HCT116 (cell line): ENCODE results near the gene MNT. TPM values are rescaled to one million over a fixed set of nuclear protein-coding genes. Genes with fewer than 3 reads are reported as not detected.

Experiments
- ATAC-seq: fragments of 200-7000 bp; cut with Tn5 transposase; 2 replicates; pipeline ENCODE4 v1.9.1; 2020; ENCODE audit warnings: mild to moderate bottlenecking, moderate library complexity
- BruUV-seq: library from RNA; stranded (reverse); fragments of 400-500 nt; replicated peaks from 2 replicates; lab custom pipeline; 2021; lab: Mats Ljungman, UMichigan
- CTCF ChIA-PET: fragments of 300-600 bp; sonication (Branson Sonifier 250); formaldehyde crosslinking; loops from one replicate; lab custom pipeline; 2021; ENCODE audit warnings: antibody characterized with exemption; lab: Charles Lee
- POLR2A ChIA-PET: fragments of 300-600, 350-600 bp; sonication (Branson Sonifier 250); formaldehyde crosslinking; loops from one replicate; lab custom pipeline; 2021; ENCODE audit warnings: antibody characterized with exemption; lab: Charles Lee
- RAD21 ChIA-PET, 2 experiments: fragments of 300-600 bp; sonication (Branson Sonifier 250); formaldehyde crosslinking; loops; one replicate each; lab custom pipeline; 2023; ENCODE audit warnings: low total read pairs in 2 of 2; ENCODE audit not compliant: uncharacterized antibody in 2 of 2, unreplicated experiment in 2 of 2, low non-redundant PET in 1 of 2; lab: Charles Lee
- DNase-seq: peaks from one replicate; pipeline ENCODE4 v3.0.0-alpha.2; 2010; ENCODE audit warnings: low read depth, low spot score
- H2AFZ ChIP-seq: fragments of 200-600 bp; shearing (Covaris generic), sonication (generic); 2 replicates; pipeline ENCODE4 v1.6.1; 2017; ENCODE audit warnings: low read depth, mixed run types, mixed read lengths, antibody characterized with exemption, low read length; ENCODE audit not compliant: poor library complexity, severe bottlenecking
- H3K27ac ChIP-seq: 2 replicates; pipeline ENCODE4 v1.5.1; 2012; ENCODE audit warnings: low read depth, low read length
- H3K27me3 ChIP-seq: fragments of 200-600 bp; sonication (generic); 2 replicates; pipeline ENCODE4 v1.6.1; 2016; ENCODE audit warnings: mixed run types, low read length, mixed read lengths; ENCODE audit not compliant: insufficient read depth
- H3K36me3 ChIP-seq, 2 experiments: fragments of 200-500 bp in 1 of 2; fragments of 200-600 bp in 1 of 2; sonication (Bioruptor generic) in 1 of 2; sonication (generic) in 1 of 2; 2 replicates each; pipeline versions ENCODE4 v1.5.1 to v1.6.1; 2014 to 2016; ENCODE audit warnings: low read length in 2 of 2, inconsistent platforms in 1 of 2, mixed read lengths in 1 of 2, mixed run types in 1 of 2; ENCODE audit not compliant: insufficient read depth in 2 of 2, control insufficient read depth in 1 of 2
- H3K4me1 ChIP-seq, 2 experiments: fragments of 200-600 bp in 1 of 2; sonication (generic) in 1 of 2; 2 replicates each; pipeline versions ENCODE4 v1.5.1 to v1.6.1; 2012 to 2017; ENCODE audit warnings: low read length in 2 of 2, inconsistent platforms in 1 of 2, mild to moderate bottlenecking in 1 of 2, mixed read lengths in 1 of 2, mixed run types in 1 of 2, moderate library complexity in 1 of 2; ENCODE audit not compliant: insufficient read depth in 2 of 2, control insufficient read depth in 1 of 2
- H3K4me2 ChIP-seq: fragments of 200-600 bp; sonication (generic); 2 replicates; pipeline ENCODE4 v1.6.1; 2017; ENCODE audit warnings: mixed run types, low read length, mixed read lengths
- H3K4me3 ChIP-seq, 2 experiments: fragments of 200-600 bp in 1 of 2; sonication (generic) in 1 of 2; replicated peaks in 1 of 2; 2 replicates each; pipeline ENCODE4 v1.5.1; 2011 to 2016; ENCODE audit warnings: low read length in 2 of 2, control low read depth in 1 of 2, low read depth in 1 of 2, mild to moderate bottlenecking in 1 of 2, mixed read lengths in 1 of 2, mixed run types in 1 of 2
- H3K79me2 ChIP-seq: fragments of 200-600 bp; sonication (generic); 2 replicates; pipeline ENCODE4 v1.6.1; 2017; ENCODE audit warnings: mild to moderate bottlenecking, mixed run types, low read length, moderate library complexity, mixed read lengths; ENCODE audit not compliant: insufficient read depth
- H3K9ac ChIP-seq: fragments of 200-600 bp; sonication (generic); 2 replicates; pipeline ENCODE4 v1.6.1; 2016; ENCODE audit warnings: low read length, mixed read lengths
- H3K9me2 ChIP-seq: fragments of 200-600 bp; sonication (generic), shearing (Covaris generic); 2 replicates; pipeline ENCODE4 v1.6.1; 2017; ENCODE audit warnings: mixed run types, mild to moderate bottlenecking, moderate library complexity; ENCODE audit not compliant: insufficient read depth
- H3K9me3 ChIP-seq, 2 experiments: fragments of 200-500 bp in 1 of 2; fragments of 200-600 bp in 1 of 2; sonication (Bioruptor generic) in 1 of 2; sonication (generic) in 1 of 2; 2 replicates each; pipeline ENCODE4 v1.6.1; 2014 to 2017; ENCODE audit warnings: low read length in 2 of 2, mixed read lengths in 2 of 2, inconsistent platforms in 1 of 2, low read depth in 1 of 2, mild to moderate bottlenecking in 1 of 2, mixed run types in 1 of 2, moderate library complexity in 1 of 2; ENCODE audit not compliant: control insufficient read depth in 1 of 2, insufficient read depth in 1 of 2
- H4K20me1 ChIP-seq: fragments of 200-600 bp; sonication (generic), shearing (Covaris generic); 2 replicates; pipeline ENCODE4 v1.6.1; 2017; ENCODE audit warnings: mixed run types, mild to moderate bottlenecking, moderate library complexity; ENCODE audit not compliant: insufficient read depth
- ATF3 ChIP-seq: IDR thresholded peaks from 2 replicates; pipeline ENCODE4 v1.6.1; 2012
- EGR1 ChIP-seq: IDR thresholded peaks from 2 replicates; pipeline ENCODE4 v1.6.1; 2012; ENCODE audit warnings: low read depth
- ELF1 ChIP-seq: IDR thresholded peaks from 2 replicates; pipeline ENCODE4 v1.6.1; 2012; ENCODE audit warnings: low read depth, borderline replicate concordance
- EZH2phosphoT487 ChIP-seq: fragments of 200-600 bp; IDR thresholded peaks from 2 replicates; pipeline ENCODE4 v1.6.1; 2018; ENCODE audit warnings: antibody characterized with exemption, borderline replicate concordance
- FOSL1 ChIP-seq: IDR thresholded peaks from 2 replicates; pipeline ENCODE4 v1.6.1; 2012; ENCODE audit warnings: low read depth
- JUND ChIP-seq: IDR thresholded peaks from 2 replicates; pipeline ENCODE4 v1.6.1; 2012
- POLR2A ChIP-seq: IDR thresholded peaks from 2 replicates; pipeline ENCODE4 v1.7.0; 2011; ENCODE audit warnings: borderline replicate concordance; ENCODE audit not compliant: insufficient read depth, insufficient read length; ENCODE audit errors: extremely low read depth
- RAD21 ChIP-seq: IDR thresholded peaks from 2 replicates; pipeline ENCODE4 v1.6.1; 2012; ENCODE audit warnings: low read depth, mild to moderate bottlenecking
- REST ChIP-seq: IDR thresholded peaks from 2 replicates; pipeline ENCODE4 v1.6.1; 2012; ENCODE audit warnings: low read depth
- SP1 ChIP-seq: IDR thresholded peaks from 2 replicates; pipeline ENCODE4 v1.6.1; 2012; ENCODE audit warnings: low read depth
- SRF ChIP-seq: IDR thresholded peaks from 2 replicates; pipeline ENCODE4 v1.6.1; 2012; ENCODE audit warnings: low read depth
- TCF7L2 ChIP-seq: IDR thresholded peaks from 2 replicates; pipeline ENCODE4 v1.7.0; 2011; ENCODE audit warnings: borderline replicate concordance, inconsistent platforms; ENCODE audit not compliant: insufficient read depth, insufficient read length; ENCODE audit errors: extremely low read depth
- YY1 ChIP-seq: IDR thresholded peaks from 2 replicates; pipeline ENCODE4 v1.6.1; 2011; ENCODE audit warnings: low read length, low read depth, moderate library complexity, mild to moderate bottlenecking; ENCODE audit not compliant: insufficient replicate concordance; ENCODE audit errors: extremely low read depth
- ZNF274 ChIP-seq: fragments of 200-500 bp; sonication (Bioruptor generic); IDR thresholded peaks from 2 replicates; pipeline ENCODE4 v1.6.1; 2014; ENCODE audit warnings: mild to moderate bottlenecking, low read depth, low read length, inconsistent platforms
- intact Hi-C: fragments of 100-400 bp; cut with micrococcal nuclease; formaldehyde crosslinking; loops from 2 replicates; pipeline ENCODE4 v1.10.0; 2022
- total RNA-seq: library from RNA; stranded (reverse); gene quantifications from one replicate; pipeline ENCODE4 v1.2.1, GENCODE V29; 2021; ENCODE audit not compliant: unreplicated experiment
- TF ChIP-seq, protein P1 (sequence below): IDR thresholded peaks from 2 replicates; pipeline ENCODE4 v1.6.1; 2012
- TF ChIP-seq, protein P2 (sequence below): IDR thresholded peaks from 2 replicates; pipeline ENCODE4 v1.6.1; 2011; ENCODE audit warnings: mild to moderate bottlenecking, low read length, moderate library complexity; ENCODE audit not compliant: insufficient replicate concordance; ENCODE audit errors: extremely low read depth
- TF ChIP-seq, protein P3 (sequence below), 3 experiments: fragments of 200-600 bp in 1 of 3; sonication (generic) in 1 of 3; IDR thresholded peaks in 2 of 3; conservative IDR thresholded peaks in 1 of 3; 2 replicates each; pipeline ENCODE4 v1.5.1; 2012 to 2017; ENCODE audit warnings: low read depth in 2 of 3, low read length in 2 of 3, antibody characterized with exemption in 1 of 3, borderline replicate concordance in 1 of 3, control low read depth in 1 of 3, mild to moderate bottlenecking in 1 of 3, mixed read lengths in 1 of 3, mixed run types in 1 of 3, moderate library complexity in 1 of 3; ENCODE audit not compliant: insufficient read depth in 1 of 3

MNT gene
- total RNA-seq, 1 experiment from 2014 or later = 37.0 TPM

GRCh38 chr17:2433696-2434095, 32.8 kb upstream of the MNT start (continued):
- TF ChIP-seq REST = no peak
- no peak for TF ChIP-seq SP1
- TF ChIP-seq ATF3 = no peak
- TF ChIP-seq ELF1 = no peak
- TF ChIP-seq YY1 = no peak
- no peak for TF ChIP-seq RAD21
- no peak for TF ChIP-seq JUND
- TF ChIP-seq EZH2phosphoT487 = no peak
- TF ChIP-seq, all 23 proteins: peak for 0

GRCh38 chr17:2427910-2428309, 27.1 kb upstream of the MNT start:
- ChIA-PET CTCF (interaction anchor here (1.0 kb wide), 1 partner anchor 12 kb away, joined by 4 read pairs; no protein-coding TSS in a partner anchor), RAD21 (no interaction called here), POLR2A (no interaction called here)
- peaks cover 1 to 6% of the 10 kb centered on the region in 2 experiments; a peak in 2 of 4 replicates for H3K36me3 ChIP-seq
- no peak overlapping the region for H3K27ac ChIP-seq
- H3K9me2 ChIP-seq = no peaks in the 10 kb centered on the region
- no peaks in the 10 kb centered on the region for H3K4me1 ChIP-seq
- H3K4me2 ChIP-seq = no peak overlapping the region
- H3K4me3 ChIP-seq = no peak overlapping the region
- ATAC-seq (no peak), DNase-seq (no peak)
- H3K79me2 ChIP-seq = peaks cover 13% of the 10 kb centered on the region
- intact Hi-C loops = loop anchor here (10.0 kb wide), 1 partner anchor 247 kb away; no protein-coding TSS in a partner anchor
- no peak overlapping the region for H2AFZ ChIP-seq
- no peak overlapping the region for H3K9ac ChIP-seq
- H4K20me1 ChIP-seq = no peaks in the 10 kb centered on the region
- H3K27me3 ChIP-seq = no peaks in the 10 kb centered on the region
- no peaks in the 10 kb centered on the region for H3K9me3 ChIP-seq
- BruUV-seq = no TSS peak
- no peak for TF ChIP-seq ATF3
- TF ChIP-seq, protein P1, sequence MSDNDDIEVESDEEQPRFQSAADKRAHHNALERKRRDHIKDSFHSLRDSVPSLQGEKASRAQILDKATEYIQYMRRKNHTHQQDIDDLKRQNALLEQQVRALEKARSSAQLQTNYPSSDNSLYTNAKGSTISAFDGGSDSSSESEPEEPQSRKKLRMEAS = no peak
- no peak for TF ChIP-seq YY1
- no peak for TF ChIP-seq JUND
- TF ChIP-seq FOSL1 = no peak
- TF ChIP-seq POLR2A = no peak
- no peak for TF ChIP-seq RAD21
- TF ChIP-seq TCF7L2 = no peak
- TF ChIP-seq ZNF274 = no peak
- TF ChIP-seq SRF = no peak
- no peak for TF ChIP-seq EGR1
- no peak for TF ChIP-seq SP1
- TF ChIP-seq, protein P2, sequence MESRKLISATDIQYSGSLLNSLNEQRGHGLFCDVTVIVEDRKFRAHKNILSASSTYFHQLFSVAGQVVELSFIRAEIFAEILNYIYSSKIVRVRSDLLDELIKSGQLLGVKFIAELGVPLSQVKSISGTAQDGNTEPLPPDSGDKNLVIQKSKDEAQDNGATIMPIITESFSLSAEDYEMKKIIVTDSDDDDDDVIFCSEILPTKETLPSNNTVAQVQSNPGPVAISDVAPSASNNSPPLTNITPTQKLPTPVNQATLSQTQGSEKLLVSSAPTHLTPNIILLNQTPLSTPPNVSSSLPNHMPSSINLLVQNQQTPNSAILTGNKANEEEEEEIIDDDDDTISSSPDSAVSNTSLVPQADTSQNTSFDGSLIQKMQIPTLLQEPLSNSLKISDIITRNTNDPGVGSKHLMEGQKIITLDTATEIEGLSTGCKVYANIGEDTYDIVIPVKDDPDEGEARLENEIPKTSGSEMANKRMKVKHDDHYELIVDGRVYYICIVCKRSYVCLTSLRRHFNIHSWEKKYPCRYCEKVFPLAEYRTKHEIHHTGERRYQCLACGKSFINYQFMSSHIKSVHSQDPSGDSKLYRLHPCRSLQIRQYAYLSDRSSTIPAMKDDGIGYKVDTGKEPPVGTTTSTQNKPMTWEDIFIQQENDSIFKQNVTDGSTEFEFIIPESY = no peak
- TF ChIP-seq, protein P3, sequence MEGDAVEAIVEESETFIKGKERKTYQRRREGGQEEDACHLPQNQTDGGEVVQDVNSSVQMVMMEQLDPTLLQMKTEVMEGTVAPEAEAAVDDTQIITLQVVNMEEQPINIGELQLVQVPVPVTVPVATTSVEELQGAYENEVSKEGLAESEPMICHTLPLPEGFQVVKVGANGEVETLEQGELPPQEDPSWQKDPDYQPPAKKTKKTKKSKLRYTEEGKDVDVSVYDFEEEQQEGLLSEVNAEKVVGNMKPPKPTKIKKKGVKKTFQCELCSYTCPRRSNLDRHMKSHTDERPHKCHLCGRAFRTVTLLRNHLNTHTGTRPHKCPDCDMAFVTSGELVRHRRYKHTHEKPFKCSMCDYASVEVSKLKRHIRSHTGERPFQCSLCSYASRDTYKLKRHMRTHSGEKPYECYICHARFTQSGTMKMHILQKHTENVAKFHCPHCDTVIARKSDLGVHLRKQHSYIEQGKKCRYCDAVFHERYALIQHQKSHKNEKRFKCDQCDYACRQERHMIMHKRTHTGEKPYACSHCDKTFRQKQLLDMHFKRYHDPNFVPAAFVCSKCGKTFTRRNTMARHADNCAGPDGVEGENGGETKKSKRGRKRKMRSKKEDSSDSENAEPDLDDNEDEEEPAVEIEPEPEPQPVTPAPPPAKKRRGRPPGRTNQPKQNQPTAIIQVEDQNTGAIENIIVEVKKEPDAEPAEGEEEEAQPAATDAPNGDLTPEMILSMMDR (IDR thresholded peaks at IDR 0.05 in 2 of 3, conservative IDR thresholded peaks at IDR 0.05 in 1 of 3; ENCODE audit: borderline replicate concordance in 1 of 3, insufficient read depth in 1 of 3, low read depth in 2 of 3, low read length in 2 of 3) = no peak
